Pons (tissue), 1 donor: Measurements from ENCODE around the gene CELF1.

Experiments
- DNase-seq: peaks from one replicate; pipeline ENCODE4 v3.0.0-alpha.2; 2016; ENCODE audit warnings: low spot score

CELF1 gene

DNA sequence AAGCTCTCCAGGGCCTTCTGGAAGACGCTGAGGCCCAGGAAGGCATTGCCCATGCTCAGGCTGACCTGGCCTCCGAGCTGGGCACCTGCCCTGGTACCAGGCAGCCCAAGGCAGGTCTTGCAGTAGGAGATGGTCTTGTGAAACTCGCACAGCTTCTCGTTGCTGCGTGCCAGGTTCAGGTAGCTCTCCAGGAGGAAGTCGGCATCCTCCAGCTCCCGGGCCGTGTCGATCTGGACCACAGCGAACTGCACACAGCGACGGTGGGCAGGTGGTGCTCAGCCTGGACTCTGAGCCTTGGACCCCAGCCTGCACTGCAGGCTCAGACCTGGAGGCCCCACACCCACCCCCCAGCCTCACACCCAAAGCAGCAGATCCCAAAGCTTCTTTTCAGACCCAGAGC, 105.0 kb downstream of the CELF1 start:
- DNase-seq = no peak

DNA sequence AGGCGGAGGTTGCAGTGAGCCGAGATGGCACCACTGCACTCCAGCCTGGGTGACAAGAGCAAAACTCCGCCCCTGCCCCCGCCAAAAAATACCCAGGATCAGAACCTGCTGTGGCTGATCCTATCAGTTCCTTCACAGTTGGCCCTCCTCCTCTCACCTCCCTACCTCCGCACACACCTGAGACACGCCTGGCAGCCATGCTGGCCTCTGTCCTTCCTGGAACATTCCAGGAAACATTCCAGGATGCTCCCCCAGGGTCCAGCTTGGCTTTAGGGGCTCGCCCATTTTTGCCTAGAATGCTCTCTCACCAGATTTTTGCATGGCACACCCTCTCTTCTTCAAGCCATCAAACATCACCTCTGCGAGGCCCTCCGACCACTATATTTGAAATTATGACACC, 106.1 kb downstream of the CELF1 start:
- DNase-seq = no peak

DNA sequence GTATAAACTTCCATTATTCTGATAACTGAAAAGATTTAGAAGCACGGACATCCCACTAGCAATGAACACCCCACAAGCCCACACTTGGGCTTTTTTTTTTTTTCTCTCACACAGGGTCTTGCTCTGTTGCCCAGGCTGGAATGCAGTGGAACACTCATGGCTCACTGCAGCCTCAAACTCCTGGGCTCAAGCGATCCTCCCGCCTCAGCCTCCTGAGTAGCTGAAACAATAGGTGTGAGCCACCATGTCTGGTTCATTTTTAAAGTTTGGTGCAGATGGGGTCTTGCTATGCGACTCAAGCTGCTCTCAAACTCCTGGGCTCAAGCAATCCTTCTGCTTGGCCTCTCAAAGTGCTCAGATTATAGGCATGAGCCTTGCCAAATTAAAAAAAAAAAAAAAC, 107.1 kb downstream of the CELF1 start:
- no peak for DNase-seq

DNA sequence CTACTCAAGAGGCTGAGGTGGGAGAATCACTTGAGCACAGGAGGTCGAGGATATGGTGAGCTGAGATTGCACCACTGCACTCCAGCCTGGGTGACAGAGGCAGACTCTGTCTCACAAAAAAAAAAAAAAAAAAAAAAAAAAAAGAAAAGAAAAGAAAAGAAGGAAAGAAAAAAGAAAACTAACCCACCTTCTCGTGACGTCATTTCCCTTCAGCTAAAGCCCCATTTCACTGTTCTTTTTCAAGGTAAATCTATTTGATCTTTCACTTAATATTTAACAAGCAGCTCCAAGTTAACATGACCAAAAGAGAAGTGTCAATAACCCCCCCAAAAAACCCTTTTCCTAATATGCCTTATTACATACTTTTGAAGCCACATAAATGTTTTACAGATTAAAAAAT, 109.1 kb downstream of the CELF1 start:
- DNase-seq = no peak

DNA sequence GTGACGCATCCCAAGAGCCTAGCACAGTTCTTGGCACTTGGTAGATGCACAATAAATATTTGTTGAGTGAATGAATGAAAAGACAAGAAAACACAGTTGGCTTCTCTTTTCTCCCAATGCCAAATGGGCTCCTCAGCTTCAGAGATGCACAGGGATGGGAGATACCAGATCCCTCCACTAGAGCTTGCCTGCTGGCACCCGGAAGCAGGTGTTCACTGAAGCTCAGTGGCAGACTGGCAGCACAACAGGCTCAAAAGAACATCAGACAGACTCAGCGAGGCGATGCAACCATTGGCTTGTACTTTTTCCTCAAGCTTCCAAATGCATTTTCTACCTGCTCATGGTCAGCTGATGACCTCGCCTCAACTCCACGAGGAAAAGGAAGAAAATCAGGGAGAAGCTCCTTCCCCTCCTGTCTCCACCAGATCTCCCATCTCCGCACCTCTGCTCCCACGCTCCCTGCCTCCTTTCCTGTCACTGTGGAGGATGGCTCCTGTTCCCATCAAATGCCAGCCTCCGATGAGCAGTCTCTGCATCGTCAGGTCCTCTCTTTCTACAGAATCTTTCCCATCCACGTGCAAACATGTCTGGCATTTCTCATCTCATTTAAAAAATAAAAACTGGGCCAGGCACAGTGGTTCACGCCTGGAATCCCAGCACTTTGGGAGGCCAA, 109.8 kb downstream of the CELF1 start:
- no peak for DNase-seq

DNA sequence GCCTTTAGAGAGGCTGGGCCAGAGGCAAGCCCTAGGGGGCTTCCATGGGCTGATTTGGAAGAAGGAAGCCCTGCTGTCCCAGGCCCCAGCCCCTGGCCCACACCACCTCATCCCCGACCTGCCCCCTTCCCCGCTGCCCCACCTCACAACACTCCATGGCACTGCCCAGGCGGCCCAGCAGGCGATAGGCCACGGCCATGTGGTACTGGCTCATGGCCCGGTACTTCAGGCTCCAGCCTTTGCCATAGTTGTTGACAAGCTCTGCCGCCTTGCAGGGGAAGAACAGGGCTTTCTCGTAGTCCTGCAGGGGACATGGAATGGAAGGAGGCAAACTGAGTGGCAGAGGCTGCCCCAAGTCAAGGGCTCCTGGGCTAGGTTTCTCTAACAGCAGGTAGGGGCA, 110.4 kb downstream of the CELF1 start:
- DNase-seq = peak; percentile 38

DNA sequence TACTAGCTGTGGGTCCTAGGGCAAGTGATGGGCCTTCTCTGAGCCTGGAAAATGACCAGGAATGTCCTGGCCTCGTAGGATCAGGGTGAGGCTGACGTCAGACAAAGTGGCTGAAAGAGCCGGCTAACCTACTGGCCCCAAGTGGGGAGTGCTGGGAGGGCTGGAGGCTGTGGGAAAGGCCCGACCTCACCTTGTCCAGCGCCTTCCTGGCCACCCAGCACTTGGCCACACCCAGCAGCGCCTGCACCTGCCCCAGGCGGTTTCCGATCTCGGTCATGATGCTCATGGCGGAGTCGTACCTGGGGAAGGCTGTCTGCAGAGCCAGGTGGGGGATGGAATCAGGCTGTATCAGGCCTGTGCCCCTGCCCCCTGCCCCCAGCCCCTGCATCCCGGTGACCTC, 111.5 kb downstream of the CELF1 start:
- DNase-seq = no peak

DNA sequence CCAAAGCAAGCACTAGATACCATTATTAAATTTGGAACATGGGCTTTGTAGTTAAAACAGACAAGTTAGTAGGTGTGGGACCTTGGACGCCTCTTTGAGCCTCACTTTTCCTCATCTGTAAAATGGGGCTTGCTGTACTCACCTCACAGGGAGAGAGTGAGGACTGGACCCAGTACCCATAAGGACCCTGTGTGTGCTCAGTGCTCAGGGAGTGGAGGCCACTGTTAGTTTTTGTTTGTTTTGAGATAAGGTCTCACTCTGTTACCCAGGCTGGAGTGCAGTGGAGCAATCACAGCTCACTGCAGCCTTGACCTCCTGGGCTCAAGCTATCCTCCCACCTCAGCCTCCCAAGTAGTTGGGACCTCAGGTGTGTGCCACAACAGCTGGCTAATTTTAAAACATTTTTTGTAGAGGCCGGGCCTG, 112.9 kb downstream of the CELF1 start:
- no peak for DNase-seq

DNA sequence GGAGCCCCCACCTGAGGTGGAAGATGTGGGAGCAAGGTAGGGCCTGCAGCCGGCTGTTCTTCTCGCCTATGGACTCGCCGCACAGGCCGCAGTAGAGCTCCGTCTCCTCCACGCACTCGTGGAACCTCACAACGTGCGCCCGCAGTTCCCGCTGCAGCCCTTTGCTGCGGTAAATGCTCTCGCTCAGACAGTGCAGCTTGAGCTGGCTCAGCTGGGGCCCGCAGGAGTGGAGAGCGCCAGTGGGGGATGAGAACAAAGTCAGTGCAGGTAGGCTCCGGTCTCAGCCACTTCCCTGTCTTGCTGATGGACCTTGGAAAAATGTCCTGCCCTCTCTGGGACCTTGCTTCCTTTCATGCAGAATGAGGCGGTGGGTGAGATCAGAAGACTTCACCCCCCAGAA, 114.2 kb downstream of the CELF1 start:
- DNase-seq = no peak

DNA sequence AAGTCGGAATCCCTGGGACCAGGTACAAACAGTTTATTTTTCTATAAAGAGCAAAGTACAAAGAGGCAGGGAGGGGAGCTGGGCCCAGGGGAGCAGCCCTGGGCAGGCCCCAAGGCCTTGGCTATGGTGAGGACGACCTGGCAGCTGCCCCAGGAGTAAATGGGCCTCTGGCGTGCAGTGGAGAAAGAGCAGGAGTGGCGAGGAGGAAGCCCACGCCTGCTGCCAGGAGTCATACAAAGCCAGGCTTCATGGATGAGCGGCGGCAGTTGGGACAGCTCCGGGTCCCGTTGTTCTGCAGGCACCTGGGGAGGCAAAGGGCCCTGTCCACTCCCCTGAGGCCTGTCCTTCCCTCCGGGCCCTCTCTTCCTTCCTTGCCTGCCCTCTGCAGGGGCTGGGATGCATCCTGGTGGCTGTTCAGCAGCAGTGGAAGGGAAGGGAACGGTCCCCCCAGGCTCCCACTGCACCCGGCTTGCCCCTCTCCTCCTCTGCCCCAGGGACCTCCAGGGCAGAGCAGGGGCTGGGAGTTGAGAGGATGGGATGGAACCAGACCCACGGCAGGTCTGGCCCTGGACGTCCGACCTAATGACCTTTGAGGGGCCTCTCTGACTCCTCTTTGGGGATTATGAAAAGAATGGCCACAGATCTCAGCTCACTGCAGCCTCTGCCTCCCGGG, 115.0 kb downstream of the CELF1 start:
- no peak for DNase-seq

DNA sequence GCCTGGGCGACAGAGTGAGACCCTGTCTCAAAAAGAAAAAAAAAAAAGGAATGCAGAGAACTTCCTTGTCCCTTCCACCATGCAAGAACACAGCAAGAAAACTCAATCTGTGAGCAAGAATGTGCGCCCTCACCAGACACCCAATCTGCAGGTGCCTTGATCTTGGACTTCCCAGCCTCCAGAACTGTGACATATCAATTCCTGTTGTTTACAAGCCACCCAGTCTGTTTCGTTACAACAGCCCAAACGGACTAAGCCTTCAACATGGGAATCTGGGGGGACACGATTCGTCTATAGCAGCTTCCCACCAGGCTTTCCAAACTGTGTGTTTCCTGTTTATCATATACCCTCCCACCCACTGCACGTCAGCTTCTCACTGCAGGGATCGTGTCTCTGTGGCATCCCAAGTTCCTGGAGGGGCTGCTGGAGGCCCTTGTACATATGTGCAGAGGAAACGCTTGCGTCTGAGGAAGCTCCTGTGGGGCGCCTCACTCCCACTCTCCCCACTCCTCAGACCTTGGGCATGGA, 115.7 kb downstream of the CELF1 start:
- no peak for DNase-seq

DNA sequence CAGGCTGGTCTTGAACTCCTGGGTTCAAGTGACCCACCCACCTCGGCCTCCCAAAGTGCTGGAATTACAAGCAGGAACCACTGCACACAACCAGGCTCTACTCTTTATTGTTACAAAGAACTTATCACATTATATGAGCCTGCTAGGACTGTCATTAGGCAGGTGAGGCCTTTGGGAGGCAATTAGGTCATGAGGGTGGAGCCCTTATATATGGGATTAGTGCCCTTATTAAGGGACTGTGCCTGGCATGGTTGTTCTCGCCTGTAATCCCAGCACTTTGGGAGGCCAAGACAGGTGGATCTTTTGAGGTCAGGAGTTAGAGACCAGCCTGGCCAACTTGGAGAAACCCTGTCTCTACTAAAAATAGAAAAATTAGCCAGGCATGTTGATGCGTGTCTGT, 116.2 kb downstream of the CELF1 start:
- DNase-seq = no peak

DNA sequence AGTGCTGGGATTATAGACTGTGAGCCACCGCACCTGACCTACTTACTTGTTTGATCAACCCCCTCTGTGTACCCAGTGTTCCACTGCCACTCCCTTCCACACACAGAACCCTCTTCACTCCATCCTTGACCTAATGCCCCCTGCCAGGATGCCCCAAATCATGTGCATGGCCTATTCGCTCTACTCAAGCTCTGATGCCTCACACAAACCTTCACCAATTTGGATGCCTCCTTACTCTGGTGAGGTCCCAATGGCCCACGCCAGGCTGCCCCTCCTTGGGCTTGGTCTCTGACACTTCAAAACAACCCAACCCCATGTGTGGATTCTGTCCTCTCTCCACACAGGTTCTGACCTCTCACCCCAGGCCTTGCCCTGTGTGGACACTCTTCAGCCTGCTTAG, 117.2 kb downstream of the CELF1 start:
- DNase-seq = no peak

DNA sequence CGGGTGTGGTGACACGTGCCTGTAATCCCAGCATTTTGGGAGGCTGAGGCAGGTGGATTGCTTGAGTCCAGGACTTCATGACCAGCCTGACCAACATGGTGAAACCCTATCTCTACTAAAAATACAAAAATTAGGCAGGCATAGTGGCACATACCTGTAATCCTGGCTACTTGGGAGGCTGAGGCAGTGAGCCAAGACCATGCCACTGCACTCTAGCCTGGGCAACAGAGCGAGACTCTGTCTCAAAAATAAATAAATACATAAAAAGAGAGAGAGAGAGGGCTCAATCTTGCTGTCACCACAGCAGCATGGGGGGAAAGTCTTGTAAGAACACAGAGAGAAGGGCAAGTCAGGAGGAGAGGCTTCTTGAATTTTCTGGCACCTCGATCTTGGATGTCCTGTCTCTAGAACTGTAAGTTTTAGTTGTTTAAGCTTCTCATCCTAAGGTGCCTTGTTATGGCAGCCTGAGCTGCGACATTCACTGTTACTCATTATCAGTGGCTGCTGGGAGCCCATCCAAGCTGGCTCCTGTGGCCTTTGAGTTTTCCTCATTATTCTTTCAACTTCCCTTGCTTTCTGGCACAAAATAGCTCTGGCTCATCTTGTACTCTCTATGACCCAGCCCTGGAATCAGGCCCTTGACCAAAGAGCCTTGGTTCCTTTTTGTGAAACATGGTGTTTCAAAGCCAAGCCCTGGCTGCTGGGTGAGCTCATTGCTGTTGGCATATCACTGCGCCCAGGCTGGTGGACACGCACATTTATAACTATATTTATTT, 118.7 kb downstream of the CELF1 start:
- DNase-seq = peak; percentile 44

DNA sequence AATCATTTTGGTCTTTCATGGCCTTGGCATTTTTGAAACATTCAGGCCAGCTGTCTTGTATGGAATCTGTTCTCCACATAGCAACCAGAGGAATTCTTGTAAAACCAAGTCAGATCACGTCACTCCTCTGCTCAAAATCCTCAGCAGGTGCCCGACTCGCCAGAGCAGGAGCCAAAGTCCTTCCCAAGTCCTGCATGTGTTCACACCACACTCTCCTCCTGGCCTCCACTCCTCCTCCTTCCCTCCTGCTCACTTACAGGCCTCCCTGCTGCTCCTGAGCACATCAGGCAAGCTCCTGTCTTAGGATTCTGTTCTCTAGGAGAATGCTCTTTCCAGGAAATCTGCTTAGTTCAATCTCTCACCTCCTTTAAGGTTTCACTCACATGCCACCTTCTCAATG, 119.8 kb downstream of the CELF1 start:
- no peak for DNase-seq

DNA sequence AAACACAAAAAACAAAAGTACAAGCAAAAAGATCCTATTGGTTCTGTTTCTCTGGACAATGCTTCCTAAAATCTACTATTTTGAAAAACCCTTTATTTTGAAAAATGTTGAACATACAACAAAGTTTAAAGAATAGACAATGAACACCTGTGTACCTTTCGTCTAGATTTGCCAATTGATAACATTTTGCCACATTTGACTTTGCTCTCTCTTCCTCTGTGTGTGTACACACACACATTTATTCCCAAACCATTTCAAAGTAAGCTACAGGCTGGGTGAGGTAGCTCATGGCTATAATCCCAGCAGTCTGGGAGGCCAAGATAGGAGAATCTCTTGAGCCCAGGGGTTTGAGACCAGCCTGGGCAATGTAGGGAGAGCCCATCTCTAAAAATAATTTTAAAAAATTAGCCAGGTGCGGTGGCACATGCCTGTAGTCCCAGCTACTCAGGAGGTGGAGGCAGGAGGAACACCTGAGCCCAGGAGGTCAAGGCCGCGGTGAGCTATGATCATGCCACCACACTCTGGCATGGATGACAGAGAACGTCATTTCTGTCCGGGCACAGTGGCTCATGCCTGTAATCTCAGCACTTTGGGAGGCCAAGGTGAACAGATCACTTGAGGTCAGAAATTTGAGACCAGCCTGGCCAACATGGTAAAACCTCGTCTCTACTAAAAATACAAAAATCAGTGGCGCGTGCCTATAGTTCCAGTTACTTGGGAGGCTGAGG, 121.4 kb downstream of the CELF1 start:
- no peak for DNase-seq

DNA sequence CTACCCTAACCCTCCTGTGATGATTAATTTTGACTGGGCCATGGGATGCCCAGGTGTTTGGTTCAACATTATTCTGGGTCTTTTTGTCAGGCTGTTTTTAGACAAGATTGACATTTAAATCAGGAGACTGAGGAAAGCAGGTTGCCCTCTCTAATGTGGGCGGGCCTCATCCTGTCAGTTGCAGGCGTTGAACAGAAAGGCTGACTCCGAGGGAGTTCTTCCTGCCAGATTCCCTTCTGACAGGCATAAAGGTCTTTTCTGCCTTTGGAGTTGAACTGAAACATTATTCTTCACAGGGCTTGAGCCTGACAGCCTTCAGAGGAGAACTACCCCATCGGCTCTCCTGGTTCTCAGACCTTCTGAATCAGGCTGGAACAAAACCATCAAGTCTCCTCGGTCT, 122.4 kb downstream of the CELF1 start:
- DNase-seq = no peak

DNA sequence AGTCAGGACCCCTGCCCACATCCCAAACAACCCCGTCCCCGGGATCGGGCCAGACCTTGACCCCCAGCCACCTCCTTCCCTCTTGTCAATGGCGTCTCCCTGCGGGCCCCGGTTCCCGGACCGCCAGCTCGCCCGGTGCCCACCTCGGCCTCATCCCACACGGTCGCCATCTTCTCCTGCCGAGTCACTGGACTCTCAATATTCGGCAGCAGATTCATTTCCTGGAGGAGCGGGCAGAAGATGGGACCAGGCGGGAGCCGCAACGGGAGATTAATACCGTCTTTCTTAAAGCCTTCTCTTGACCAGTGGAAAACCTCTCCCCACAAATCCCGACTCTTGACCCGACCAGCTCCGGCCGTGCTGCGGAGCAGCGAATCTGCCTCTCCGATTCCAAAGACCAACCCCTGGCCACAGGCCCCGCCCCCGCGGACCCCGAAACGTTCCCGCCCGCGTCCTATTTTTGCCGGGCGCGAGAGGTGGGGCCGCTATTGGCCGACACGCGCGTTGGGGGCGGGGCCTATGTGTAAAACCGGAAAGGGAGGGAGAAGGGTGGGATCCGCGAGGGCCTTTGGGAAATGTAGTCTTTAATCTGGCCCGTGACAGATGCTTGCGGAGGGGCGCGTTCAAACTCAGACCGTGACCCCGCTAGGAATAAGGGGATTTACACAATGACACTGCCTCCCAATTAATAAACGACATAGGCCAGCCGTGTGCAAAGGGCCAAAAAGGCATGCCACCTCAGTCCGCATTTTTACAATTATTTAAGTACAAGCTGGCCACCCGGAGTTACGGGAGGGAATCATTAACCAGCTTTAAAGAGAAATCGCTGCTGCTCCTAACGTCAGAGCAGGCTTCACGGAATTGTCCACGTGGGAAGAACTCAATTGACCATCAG, 126.6 kb downstream of the CELF1 start, which contains the start of gene PSMC3:
PSMC3 (minus strand) TSS at position 378 of the 895 bp plus-strand sequence; CDS start at position 218, 160 bp downstream.
- peak; percentile 96 for DNase-seq

DNA sequence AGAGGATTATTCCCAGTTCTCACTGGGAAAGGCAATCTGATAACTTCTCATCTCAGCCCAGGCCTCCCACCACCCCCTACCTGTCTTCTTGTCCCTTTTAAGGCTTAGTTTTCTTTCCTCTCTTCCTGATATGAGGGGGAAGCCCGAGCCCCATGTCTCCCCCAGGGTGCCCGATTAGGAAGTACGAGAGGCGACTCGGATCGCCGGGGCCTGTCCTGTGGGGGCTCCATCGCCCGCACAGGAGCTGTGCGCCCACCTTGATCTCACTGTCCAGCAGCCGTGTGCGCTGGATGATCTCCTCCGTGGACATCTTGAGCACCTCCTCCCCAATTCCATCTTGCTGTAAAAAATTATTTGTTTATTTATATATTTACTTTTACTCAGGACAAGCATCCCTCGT, 127.3 kb downstream of the CELF1 start:
- DNase-seq = no peak

DNA sequence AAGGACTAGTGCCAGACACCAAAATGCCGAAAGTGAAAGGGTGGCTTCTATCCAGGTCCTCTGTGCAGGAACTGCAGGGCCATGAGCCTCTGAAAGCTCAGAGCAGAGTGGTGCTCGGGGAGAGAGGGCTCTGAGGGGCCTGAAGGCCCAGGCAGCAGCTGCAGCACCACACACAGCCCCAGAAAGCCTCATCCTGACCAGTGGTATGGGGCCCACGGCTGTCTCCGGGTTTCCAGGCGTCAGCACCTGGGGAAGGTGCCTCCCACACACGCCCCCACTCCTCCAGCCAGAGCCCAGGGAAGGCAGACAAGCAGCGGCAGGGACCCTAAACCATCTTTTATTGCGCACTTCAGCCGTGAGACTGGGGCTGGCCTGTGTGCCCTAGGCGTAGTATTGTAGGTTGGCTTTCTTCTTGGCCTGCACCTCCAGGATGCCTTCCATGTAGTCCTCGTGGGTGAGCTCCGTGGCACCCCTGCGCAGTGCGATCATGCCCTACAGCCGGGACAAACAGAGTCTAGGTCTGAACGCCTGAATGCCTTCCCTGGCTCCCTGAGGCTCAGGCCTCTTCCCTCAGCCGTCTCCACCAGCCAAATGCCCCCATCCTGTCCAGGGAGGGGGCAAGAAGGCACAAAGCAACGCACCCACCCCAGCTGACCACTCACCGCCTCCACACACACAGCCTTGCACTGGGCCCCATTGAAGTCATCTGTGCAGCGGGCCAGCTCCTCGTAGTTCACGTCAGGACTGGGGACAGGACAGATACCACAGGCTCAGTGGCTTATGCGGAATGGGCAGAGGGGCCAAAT, 134.3 kb downstream of the CELF1 start:
- no peak for DNase-seq
